Measurements from ENCODE around the gene LY86. TPM values are rescaled to one million over a fixed set of nuclear protein-coding genes. Genes with fewer than 3 reads are reported as not detected.

Gene LY86
- total and polyA plus RNA-seq, 12 donors: 0.23 to 7.6 (median 0.91) TPM

DNA sequence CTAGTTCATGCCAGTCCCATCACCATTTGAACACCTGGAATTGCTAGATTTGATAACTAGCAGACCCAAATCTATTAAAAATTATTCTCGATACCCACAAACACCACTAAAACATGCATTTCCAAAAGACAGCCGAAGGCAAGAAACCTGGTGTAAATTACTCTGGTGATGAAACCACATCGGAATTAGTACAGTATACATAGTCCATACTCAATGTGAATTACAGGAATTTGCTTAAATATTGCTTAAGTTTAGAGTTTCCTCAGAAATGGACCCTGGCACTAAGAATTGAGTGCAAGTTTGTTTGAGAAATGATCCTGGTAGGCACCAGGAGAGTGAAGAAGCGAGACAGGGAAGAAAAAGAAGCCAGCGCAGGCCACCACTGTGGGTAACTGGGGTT is 13.7 kb downstream of the LY86 start:
- Histone ChIP-seq H3K4me3 (no peak overlapping the region), H3K9me3 (peaks cover 0 to 20% (median 0%) of the 10 kb centered on the region in 11 donors), H3K27ac (no peak overlapping the region), H3K4me1 (peaks cover 0 to 27% (median 20%) of the 10 kb centered on the region in 9 donors), H3K36me3 (no peaks in the 10 kb centered on the region), H3K27me3 (no peaks in the 10 kb centered on the region)
- DNase-seq (no peak), ATAC-seq (no peak)
- TF ChIP-seq, protein P1, sequence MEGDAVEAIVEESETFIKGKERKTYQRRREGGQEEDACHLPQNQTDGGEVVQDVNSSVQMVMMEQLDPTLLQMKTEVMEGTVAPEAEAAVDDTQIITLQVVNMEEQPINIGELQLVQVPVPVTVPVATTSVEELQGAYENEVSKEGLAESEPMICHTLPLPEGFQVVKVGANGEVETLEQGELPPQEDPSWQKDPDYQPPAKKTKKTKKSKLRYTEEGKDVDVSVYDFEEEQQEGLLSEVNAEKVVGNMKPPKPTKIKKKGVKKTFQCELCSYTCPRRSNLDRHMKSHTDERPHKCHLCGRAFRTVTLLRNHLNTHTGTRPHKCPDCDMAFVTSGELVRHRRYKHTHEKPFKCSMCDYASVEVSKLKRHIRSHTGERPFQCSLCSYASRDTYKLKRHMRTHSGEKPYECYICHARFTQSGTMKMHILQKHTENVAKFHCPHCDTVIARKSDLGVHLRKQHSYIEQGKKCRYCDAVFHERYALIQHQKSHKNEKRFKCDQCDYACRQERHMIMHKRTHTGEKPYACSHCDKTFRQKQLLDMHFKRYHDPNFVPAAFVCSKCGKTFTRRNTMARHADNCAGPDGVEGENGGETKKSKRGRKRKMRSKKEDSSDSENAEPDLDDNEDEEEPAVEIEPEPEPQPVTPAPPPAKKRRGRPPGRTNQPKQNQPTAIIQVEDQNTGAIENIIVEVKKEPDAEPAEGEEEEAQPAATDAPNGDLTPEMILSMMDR (IDR thresholded peaks at IDR 0.05): no peak
- WGBS, 2 donors: 96 to 97% methylated on average over 5 of the region's 5 CpGs
- intact Hi-C loops (cut with DNase I): no loop called here

DNA sequence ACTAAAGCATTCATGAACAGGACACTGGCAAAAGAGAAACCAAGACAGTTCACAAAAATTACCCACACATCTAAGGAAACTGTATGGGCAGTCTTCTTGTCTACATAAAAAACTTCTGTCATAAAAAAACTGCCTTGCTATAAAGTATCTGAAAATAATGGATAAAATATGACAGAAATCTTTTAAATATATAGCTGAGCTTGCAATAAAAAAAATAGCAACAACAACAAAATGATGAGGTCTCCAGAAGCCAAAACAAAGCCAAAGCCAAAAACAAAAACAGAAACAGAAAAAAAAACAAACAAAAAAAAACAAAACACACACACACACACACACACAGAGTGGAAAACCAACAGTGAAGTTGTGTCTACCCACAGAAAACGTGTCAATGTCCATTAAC is 14.8 kb downstream of the LY86 start:
- Histone ChIP-seq H3K9me3 (peaks cover 0 to 20% (median 0%) of the 10 kb centered on the region in 11 donors), H3K36me3 (no peaks in the 10 kb centered on the region), H3K4me1 (peaks cover 0 to 18% (median 12%) of the 10 kb centered on the region in 9 donors), H3K27ac (no peak overlapping the region), H3K4me3 (no peak overlapping the region), H3K27me3 (no peaks in the 10 kb centered on the region)
- TF ChIP-seq, protein P1 (IDR thresholded peaks at IDR 0.05): no peak
- WGBS, 2 donors: 74 to 91% methylated on average over 1 of the region's 1 CpG
- ATAC-seq (no peak), DNase-seq (no peak)
- intact Hi-C loops (cut with DNase I): no loop called here

DNA sequence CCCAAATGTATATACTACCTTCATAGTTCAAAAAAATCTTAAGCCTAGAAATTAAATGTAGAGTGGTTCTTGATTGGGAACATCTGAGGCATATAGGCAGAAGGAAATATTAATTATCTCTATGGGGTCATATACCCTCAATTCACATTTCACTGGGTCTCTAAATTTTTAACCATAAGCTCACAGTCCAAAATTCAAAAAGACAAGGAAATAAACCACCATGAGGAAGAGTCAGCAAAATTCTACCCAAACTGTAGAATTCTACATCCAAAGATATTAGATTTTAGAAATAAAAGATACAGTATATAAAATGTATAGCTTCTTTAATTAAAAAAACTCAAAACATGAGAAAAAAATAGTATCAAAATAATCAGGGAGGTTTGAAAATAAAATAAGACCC is 15.5 kb downstream of the LY86 start:
- Histone ChIP-seq H3K4me3 (no peak overlapping the region), H3K9me3 (peaks cover 0 to 20% (median 0%) of the 10 kb centered on the region in 11 donors), H3K36me3 (no peaks in the 10 kb centered on the region), H3K27ac (no peak overlapping the region), H3K4me1 (peaks cover 0 to 17% (median 9%) of the 10 kb centered on the region in 9 donors), H3K27me3 (no peaks in the 10 kb centered on the region)
- DNase-seq: no peak
- no peak for ATAC-seq
- TF ChIP-seq, protein P1 (IDR thresholded peaks at IDR 0.05): no peak
- intact Hi-C loops (cut with DNase I): no loop called here

DNA sequence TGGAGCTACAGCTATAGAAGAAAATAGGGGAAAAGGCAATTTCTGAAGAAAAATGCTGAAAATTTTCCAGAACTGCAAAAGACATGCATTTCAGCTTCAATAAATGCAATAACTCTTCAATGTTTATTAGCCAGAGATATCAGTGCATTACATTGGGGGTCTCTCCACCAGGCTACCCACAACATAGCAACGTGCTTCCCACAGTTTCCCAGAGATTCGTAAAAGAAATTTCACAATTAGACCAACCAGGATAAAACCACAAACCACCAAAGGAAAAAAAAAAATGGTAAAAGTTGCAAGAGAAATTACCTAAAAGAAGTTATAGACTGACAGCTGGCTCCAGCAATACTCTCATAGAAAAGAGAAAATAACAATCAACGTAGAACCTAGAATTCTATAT is 16.0 kb downstream of the LY86 start:
- H3K4me1 ChIP-seq: peaks cover 0 to 17% (median 4%) of the 10 kb centered on the region in 9 donors
- H3K36me3 ChIP-seq: no peaks in the 10 kb centered on the region
- TF ChIP-seq, protein P1 (IDR thresholded peaks at IDR 0.05): no peak
- H3K27ac ChIP-seq: no peak overlapping the region
- H3K4me3 ChIP-seq: no peak overlapping the region
- intact Hi-C loops (cut with DNase I): no loop called here
- DNase-seq (no peak), ATAC-seq (no peak)
- H3K27me3 ChIP-seq: no peaks in the 10 kb centered on the region
- peaks cover 0 to 20% (median 0%) of the 10 kb centered on the region in 11 donors for H3K9me3 ChIP-seq
- WGBS, 2 donors: 82% methylated on average over 3 of the region's 3 CpGs
